Stimulated activated CD4-positive, alpha-beta T cell treated with anti-CD3 and anti-CD28 coated beads, Interleukin-2, amount 100 ng/mL, for 48 hours (primary cell): Measurements from ENCODE around the gene SRCIN1.
"Not testable (repeated sequence)": the region's sequence is repeated elsewhere in the genome, so short reads cannot be mapped to it uniquely, and the experiment has no call there.

Experiments used
- DNase-seq, 2 donors: peaks; one replicate each; pipeline ENCODE4 v3.0.0-alpha.2; 2020

SRCIN1 gene

GRCh38 chr17:38605841-38606645 lies at the start of gene SRCIN1:
TSS of gene SRCIN1 (minus strand) at chr17:38605952. CDS start at chr17:38605705, 247 bp downstream.
- DNase-seq, result peak; percentile 53 to 75

GRCh38 chr17:38654411-38655398 lies 49.0 kb upstream of the SRCIN1 start:
- DNase-seq, result no peak

- no peak for DNase-seq
Observed at GRCh38 chr17:38653679-38654078, 47.9 kb upstream of the SRCIN1 start.

- DNase-seq, result no peak
Observed at GRCh38 chr17:38653230-38653629, 47.5 kb upstream of the SRCIN1 start.

- DNase-seq, result not testable (repeated sequence)
Observed at GRCh38 chr17:38650653-38651173, 45.0 kb upstream of the SRCIN1 start.

- no peak for DNase-seq
Observed at GRCh38 chr17:38637951-38638350, 32.2 kb upstream of the SRCIN1 start.

- no peak for DNase-seq
Observed at GRCh38 chr17:38636054-38636453, 30.3 kb upstream of the SRCIN1 start.

- DNase-seq, result no peak
Observed at GRCh38 chr17:38632334-38632733, 26.6 kb upstream of the SRCIN1 start.

GRCh38 chr17:38628441-38628840 lies 22.7 kb upstream of the SRCIN1 start:
- no peak for DNase-seq

- no peak for DNase-seq
Observed at GRCh38 chr17:38627957-38628356, 22.2 kb upstream of the SRCIN1 start.

- not testable (repeated sequence) for DNase-seq
Observed at GRCh38 chr17:38626606-38627226, 21.0 kb upstream of the SRCIN1 start.

GRCh38 chr17:38625482-38625881 lies 19.7 kb upstream of the SRCIN1 start:
- DNase-seq, result no peak

- not testable (repeated sequence) for DNase-seq
Observed at GRCh38 chr17:38624782-38625355, 19.1 kb upstream of the SRCIN1 start.

- no peak for DNase-seq
Observed at GRCh38 chr17:38621538-38621937, 15.8 kb upstream of the SRCIN1 start.

GRCh38 chr17:38620551-38621277 lies 15.0 kb upstream of the SRCIN1 start:
- DNase-seq, result no peak

- no peak for DNase-seq
Observed at GRCh38 chr17:38619937-38620550, 14.3 kb upstream of the SRCIN1 start.

GRCh38 chr17:38619451-38619795 lies 13.7 kb upstream of the SRCIN1 start:
- DNase-seq, result no peak

GRCh38 chr17:38617967-38618760 lies 12.4 kb upstream of the SRCIN1 start:
- DNase-seq, result no peak

- DNase-seq, result no peak
Observed at GRCh38 chr17:38617074-38617860, 11.5 kb upstream of the SRCIN1 start.

GRCh38 chr17:38616361-38616760 lies 10.6 kb upstream of the SRCIN1 start:
- DNase-seq, result no peak
